Vagina (tissue), 2 donors: ENCODE measurements around the gene DEUP1. TPM values are rescaled to one million over a fixed set of nuclear protein-coding genes. Genes with fewer than 3 reads are reported as not detected.
"Not testable (repeated sequence)": the region's sequence is repeated elsewhere in the genome, so short reads cannot be mapped to it uniquely, and the experiment has no call there.

Experiments used
- DNase-seq, 2 donors: peaks; one replicate each; pipeline ENCODE4 v3.0.0-alpha.2; 2017; ENCODE audit errors: extremely low spot score in 2 of 2
- H3K27ac ChIP-seq: fragments of 200-600 bp; sonication (generic); one replicate; pipeline ENCODE4 v1.5.1; 2019
- H3K27me3 ChIP-seq: fragments of 200-600 bp; sonication (generic); one replicate; pipeline ENCODE4 v1.5.1; 2019
- H3K36me3 ChIP-seq, 2 donors: fragments of 200-600 bp; sonication (generic); one replicate each; pipeline ENCODE4 v1.5.1; 2017 to 2019
- H3K4me1 ChIP-seq: fragments of 200-600 bp; sonication (generic); one replicate; pipeline ENCODE4 v1.5.1; 2019
- H3K4me3 ChIP-seq, 2 donors: fragments of 200-600 bp; sonication (generic); 1 replicate in 1 of 2; 2 replicates in 1 of 2; pipeline ENCODE4 v1.5.1; 2016 to 2019
- H3K9me3 ChIP-seq: fragments of 200-600 bp; sonication (generic); one replicate; pipeline ENCODE4 v1.5.1; 2019
- POLR2A ChIP-seq, 2 donors: fragments of 450-650 bp; IDR thresholded peaks; one replicate each; pipeline ENCODE4 v1.6.1; 2017; ENCODE audit warnings: antibody characterized with exemption in 2 of 2, mild to moderate bottlenecking in 2 of 2, moderate library complexity in 2 of 2
- POLR2AphosphoS5 ChIP-seq, 2 donors: sonication (generic); formaldehyde crosslinking; IDR thresholded peaks; one replicate each; pipeline ENCODE4 v1.9.0; 2017; ENCODE audit warnings: antibody characterized with exemption in 2 of 2, mild to moderate bottlenecking in 2 of 2, low read depth in 1 of 2; ENCODE audit not compliant: insufficient read depth in 1 of 2
- intact Hi-C: fragments of 100-400 bp; cut with DNase I; formaldehyde crosslinking; loops from one replicate; pipeline ENCODE4 v1.15.1; 2023
- total RNA-seq: library from RNA; depleted of rRNA; stranded (reverse); fragments of >200 nt; gene quantifications from one replicate; pipeline ENCODE4 v1.2.3, GENCODE V29; 2016
- TF ChIP-seq, protein P1 (sequence below), 3 experiments: fragments of 450-650 bp in 2 of 3; fragments of 200-600 bp in 1 of 3; sonication (generic) in 1 of 3; IDR thresholded peaks; one replicate each; pipeline ENCODE4 v1.5.1; 2017 to 2019; ENCODE audit warnings: antibody characterized with exemption in 3 of 3, mild to moderate bottlenecking in 2 of 3, moderate library complexity in 2 of 3

DEUP1 gene
- total RNA-seq, 1 donor from 2014 or later = not detected

GRCh38 chr11:93289782-93290463 lies 40.6 kb upstream of the DEUP1 start:
- Histone ChIP-seq H3K27ac (no peak overlapping the region), H3K9me3 (no peaks in the 10 kb centered on the region), H3K4me3 (no peak overlapping the region), H3K36me3 (no peaks in the 10 kb centered on the region), H3K27me3 (no peaks in the 10 kb centered on the region), H3K4me1 (no peaks in the 10 kb centered on the region)
- no peak for TF ChIP-seq POLR2A (IDR thresholded peaks at IDR 0.05)
- intact Hi-C loops = no loop called here
- no peak for DNase-seq

- Histone ChIP-seq H3K36me3 (no peaks in the 10 kb centered on the region), H3K4me1 (no peaks in the 10 kb centered on the region), H3K27me3 (no peaks in the 10 kb centered on the region), H3K27ac (no peak overlapping the region), H3K4me3 (no peak overlapping the region), H3K9me3 (no peaks in the 10 kb centered on the region)
- intact Hi-C loops = no loop called here
- no peak for DNase-seq
- TF ChIP-seq, protein P1, sequence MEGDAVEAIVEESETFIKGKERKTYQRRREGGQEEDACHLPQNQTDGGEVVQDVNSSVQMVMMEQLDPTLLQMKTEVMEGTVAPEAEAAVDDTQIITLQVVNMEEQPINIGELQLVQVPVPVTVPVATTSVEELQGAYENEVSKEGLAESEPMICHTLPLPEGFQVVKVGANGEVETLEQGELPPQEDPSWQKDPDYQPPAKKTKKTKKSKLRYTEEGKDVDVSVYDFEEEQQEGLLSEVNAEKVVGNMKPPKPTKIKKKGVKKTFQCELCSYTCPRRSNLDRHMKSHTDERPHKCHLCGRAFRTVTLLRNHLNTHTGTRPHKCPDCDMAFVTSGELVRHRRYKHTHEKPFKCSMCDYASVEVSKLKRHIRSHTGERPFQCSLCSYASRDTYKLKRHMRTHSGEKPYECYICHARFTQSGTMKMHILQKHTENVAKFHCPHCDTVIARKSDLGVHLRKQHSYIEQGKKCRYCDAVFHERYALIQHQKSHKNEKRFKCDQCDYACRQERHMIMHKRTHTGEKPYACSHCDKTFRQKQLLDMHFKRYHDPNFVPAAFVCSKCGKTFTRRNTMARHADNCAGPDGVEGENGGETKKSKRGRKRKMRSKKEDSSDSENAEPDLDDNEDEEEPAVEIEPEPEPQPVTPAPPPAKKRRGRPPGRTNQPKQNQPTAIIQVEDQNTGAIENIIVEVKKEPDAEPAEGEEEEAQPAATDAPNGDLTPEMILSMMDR (IDR thresholded peaks at IDR 0.05) = no peak
- no peak for TF ChIP-seq POLR2A (IDR thresholded peaks at IDR 0.05)
- no peak for TF ChIP-seq POLR2AphosphoS5 (IDR thresholded peaks at IDR 0.05; ENCODE audit: insufficient read depth in 1 of 2, low read depth in 1 of 2)
These were observed 39.4 kb upstream of the DEUP1 start for GRCh38 chr11:93291110-93291509.

GRCh38 chr11:93291898-93292297 lies 38.6 kb upstream of the DEUP1 start:
- DNase-seq = no peak
- no peaks in the 10 kb centered on the region for H3K4me1 ChIP-seq
- no peak overlapping the region for H3K4me3 ChIP-seq
- no peaks in the 10 kb centered on the region for H3K36me3 ChIP-seq
- TF ChIP-seq, protein P1 (IDR thresholded peaks at IDR 0.05) = no peak
- TF ChIP-seq POLR2AphosphoS5 (IDR thresholded peaks at IDR 0.05; ENCODE audit: insufficient read depth in 1 of 2, low read depth in 1 of 2) (no peak), POLR2A (IDR thresholded peaks at IDR 0.05) (no peak)
- intact Hi-C loops = no loop called here
- no peaks in the 10 kb centered on the region for H3K27me3 ChIP-seq
- H3K27ac ChIP-seq = no peak overlapping the region
- H3K9me3 ChIP-seq = no peaks in the 10 kb centered on the region

DNA sequence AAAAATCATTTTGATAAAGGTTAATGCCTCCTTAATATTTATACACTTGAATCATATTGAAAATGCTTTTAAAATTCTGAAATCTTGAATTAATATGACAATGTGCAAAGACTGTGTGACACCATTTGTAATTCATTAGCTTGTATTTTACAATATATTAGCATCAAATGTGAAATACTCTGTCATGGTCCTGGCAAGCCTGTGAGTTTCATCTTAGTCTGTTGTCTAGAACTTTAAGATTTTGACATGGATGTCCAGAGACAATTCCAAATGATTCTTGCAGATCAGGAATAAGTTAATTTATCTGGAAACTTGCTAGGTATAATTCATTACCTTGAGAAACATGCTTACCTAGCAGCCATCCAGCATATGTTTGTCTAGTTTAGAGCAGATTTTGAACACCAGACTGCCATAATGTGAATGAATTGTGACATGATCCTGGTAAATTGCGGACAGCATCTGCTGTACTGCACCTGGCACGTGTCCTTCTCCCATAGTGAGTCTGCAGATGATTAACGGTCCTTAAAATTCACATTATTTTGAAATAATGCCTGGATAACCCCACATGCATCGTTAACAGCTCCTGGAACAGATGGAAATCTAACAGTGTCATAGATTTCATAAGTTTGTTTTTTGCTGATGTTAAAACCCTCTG lies 34.5 kb upstream of the DEUP1 start:
- no peak overlapping the region for H3K4me3 ChIP-seq
- no peaks in the 10 kb centered on the region for H3K9me3 ChIP-seq
- DNase-seq = no peak
- no peak overlapping the region for H3K27ac ChIP-seq
- H3K36me3 ChIP-seq = no peaks in the 10 kb centered on the region
- no peaks in the 10 kb centered on the region for H3K4me1 ChIP-seq
- no peak for TF ChIP-seq POLR2A (IDR thresholded peaks at IDR 0.05)
- TF ChIP-seq, protein P1 (IDR thresholded peaks at IDR 0.05) = no peak
- no peak for TF ChIP-seq POLR2AphosphoS5 (IDR thresholded peaks at IDR 0.05; ENCODE audit: insufficient read depth in 1 of 2, low read depth in 1 of 2)
- intact Hi-C loops = no loop called here
- no peaks in the 10 kb centered on the region for H3K27me3 ChIP-seq

GRCh38 chr11:93303689-93304088 lies 26.9 kb upstream of the DEUP1 start:
- TF ChIP-seq, protein P1 (IDR thresholded peaks at IDR 0.05) = no peak
- no peak for TF ChIP-seq POLR2AphosphoS5 (IDR thresholded peaks at IDR 0.05; ENCODE audit: insufficient read depth in 1 of 2, low read depth in 1 of 2)
- H3K4me1 ChIP-seq = no peaks in the 10 kb centered on the region
- H3K4me3 ChIP-seq = no peak overlapping the region
- no peak overlapping the region for H3K27ac ChIP-seq
- H3K9me3 ChIP-seq = no peaks in the 10 kb centered on the region
- H3K27me3 ChIP-seq = no peaks in the 10 kb centered on the region
- intact Hi-C loops = no loop called here
- no peak for DNase-seq
- no peaks in the 10 kb centered on the region for H3K36me3 ChIP-seq

DNA sequence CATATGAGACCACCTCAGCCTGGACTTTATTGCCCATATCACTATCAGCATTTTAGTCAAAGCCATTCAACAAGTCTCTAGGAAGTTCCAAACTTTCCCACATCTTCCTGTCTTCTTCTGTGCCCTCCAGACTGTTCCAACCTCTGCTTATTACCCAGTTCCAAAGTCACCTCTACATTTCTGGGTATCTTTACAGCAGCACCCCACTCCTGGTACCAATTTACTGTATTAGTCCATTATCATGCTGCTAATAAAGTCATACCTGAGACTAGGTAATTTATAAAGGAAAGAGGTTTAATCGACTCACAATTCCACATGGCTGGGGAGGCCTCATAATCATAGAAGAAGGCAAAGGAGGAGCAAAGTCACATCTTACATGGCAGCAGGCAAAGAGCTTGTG lies 16.1 kb upstream of the DEUP1 start:
- H3K9me3 ChIP-seq, DNase-seq, intact Hi-C loops, H3K4me1 ChIP-seq, H3K4me3 ChIP-seq, H3K27me3 ChIP-seq, H3K36me3 ChIP-seq, H3K27ac ChIP-seq: not testable (repeated sequence)
